ENCODE results near the gene ADGRB2. TPM values are rescaled to one million over a fixed set of nuclear protein-coding genes. Genes with fewer than 3 reads are reported as not detected.

Gene ADGRB2
- total RNA-seq, 4 donors from 2014 or later, result 1.4 to 6.0 (median 2.5) TPM

- peaks cover 27% of the 10 kb centered on the region for H3K27me3 ChIP-seq
- H3K4me1 ChIP-seq, result peaks cover 47% of the 10 kb centered on the region
- DNase-seq (ENCODE audit: low spot score in 2 of 2), result no peak
These were observed 349 bp downstream of the ADGRB2 start for GRCh38 chr1:31763671-31764311.

GRCh38 chr1:31762726-31763670, 1.1 kb downstream of the ADGRB2 start:
- Histone ChIP-seq H3K4me3 (peak overlapping the region; percentile 66), H3K27me3 (peaks cover 27% of the 10 kb centered on the region), H3K9me3 (no peaks in the 10 kb centered on the region), H3K36me3 (no peaks in the 10 kb centered on the region), H3K27ac (no peak overlapping the region), H3K4me1 (peaks cover 47% of the 10 kb centered on the region)
- DNase-seq (ENCODE audit: low spot score in 2 of 2), result no peak
- TF ChIP-seq EP300 (IDR thresholded peaks at IDR 0.05) (no peak), POLR2AphosphoS5 (IDR thresholded peaks at IDR 0.05) (no peak), CTCF (IDR thresholded peaks at IDR 0.05) (peak in 1 of 2 donors; percentile 66), POLR2A (IDR thresholded peaks at IDR 0.05) (no peak)
- under 1% methylated on average over 24 of the region's 60 CpGs for WGBS

More at GRCh38 chr1:31763671-31764311, 349 bp downstream of the ADGRB2 start:
- TF ChIP-seq POLR2A (IDR thresholded peaks at IDR 0.05) (no peak), EP300 (IDR thresholded peaks at IDR 0.05) (no peak), POLR2AphosphoS5 (IDR thresholded peaks at IDR 0.05) (no peak), CTCF (IDR thresholded peaks at IDR 0.05) (no peak)
- Histone ChIP-seq H3K36me3 (no peaks in the 10 kb centered on the region), H3K27ac (no peak overlapping the region), H3K9me3 (no peaks in the 10 kb centered on the region), H3K4me3 (peak overlapping the region; percentile 66)
- WGBS, result 0% methylated on average over 8 of the region's 93 CpGs

- Histone ChIP-seq H3K4me1 (peaks cover 47% of the 10 kb centered on the region), H3K36me3 (no peaks in the 10 kb centered on the region), H3K4me3 (peak overlapping the region; percentile 66), H3K27ac (no peak overlapping the region), H3K27me3 (peaks cover 27% of the 10 kb centered on the region), H3K9me3 (no peaks in the 10 kb centered on the region)
- 29% methylated on average over 2 of the region's 7 CpGs for WGBS
- TF ChIP-seq CTCF (IDR thresholded peaks at IDR 0.05) (no peak), POLR2A (IDR thresholded peaks at IDR 0.05) (no peak), POLR2AphosphoS5 (IDR thresholded peaks at IDR 0.05) (no peak), EP300 (IDR thresholded peaks at IDR 0.05) (no peak)
- DNase-seq (ENCODE audit: low spot score in 2 of 2), result no peak
These were observed 1.8 kb downstream of the ADGRB2 start for GRCh38 chr1:31762323-31762722.

- Histone ChIP-seq H3K27me3 (peaks cover 27% of the 10 kb centered on the region), H3K9me3 (no peaks in the 10 kb centered on the region), H3K4me1 (peaks cover 47% of the 10 kb centered on the region), H3K4me3 (no peak overlapping the region), H3K36me3 (no peaks in the 10 kb centered on the region), H3K27ac (no peak overlapping the region)
- no peak for TF ChIP-seq POLR2AphosphoS5 (IDR thresholded peaks at IDR 0.05)
- 72% methylated on average over 6 of the region's 6 CpGs for WGBS
- no peak for DNase-seq (ENCODE audit: low spot score in 2 of 2)
These were observed 2.3 kb downstream of the ADGRB2 start for GRCh38 chr1:31761883-31762282.

- peaks cover 27% of the 10 kb centered on the region for H3K27me3 ChIP-seq
- WGBS, result 3% methylated on average over 31 of the region's 63 CpGs
These were observed 3.4 kb downstream of the ADGRB2 start for GRCh38 chr1:31760471-31761470.

More at GRCh38 chr1:31760471-31761470, 3.4 kb downstream of the ADGRB2 start:
- DNase-seq (ENCODE audit: low spot score in 2 of 2), result peak in 1 of 2 donors; percentile 81
- Histone ChIP-seq H3K36me3 (no peaks in the 10 kb centered on the region), H3K27ac (no peak overlapping the region), H3K4me1 (peaks cover 47% of the 10 kb centered on the region), H3K9me3 (no peaks in the 10 kb centered on the region), H3K4me3 (peak overlapping the region; percentile 62)
- no peak for TF ChIP-seq POLR2AphosphoS5 (IDR thresholded peaks at IDR 0.05)
- TF ChIP-seq EP300 (IDR thresholded peaks at IDR 0.05), result no peak
- TF ChIP-seq POLR2A (IDR thresholded peaks at IDR 0.05), result no peak
- TF ChIP-seq CTCF (IDR thresholded peaks at IDR 0.05), result no peak

Measured in suprapubic skin (tissue), 4 donors.